HepG2 (cell line): Measurements from ENCODE around the gene THPO. TPM values are rescaled to one million over a fixed set of nuclear protein-coding genes. Genes with fewer than 3 reads are reported as not detected.

Experiments
- ATAC-seq: fragments of 200-7000 bp; cut with Tn5 transposase; 3 replicates; pipeline ENCODE4 v1.9.1; 2020; ENCODE audit warnings: mild to moderate bottlenecking, moderate library complexity
- BruUV-seq: library from RNA; stranded (reverse); fragments of 400-500 nt; replicated peaks from 2 replicates; lab custom pipeline; 2021; lab: Mats Ljungman, UMichigan
- CTCF ChIA-PET: fragments of 300-600 bp; formaldehyde crosslinking; extraction: SDS; loops from one replicate; lab custom pipeline; 2021; ENCODE audit warnings: low total read pairs, inconsistent platforms, low intra/inter-chr PET ratio; lab: Yijun Ruan, JAX
- POLR2A ChIA-PET: fragments of 350-600 bp; sonication (Branson Sonifier 250); formaldehyde crosslinking; loops from one replicate; lab custom pipeline; 2020; ENCODE audit warnings: antibody characterized with exemption, inconsistent platforms; lab: Yijun Ruan, JAX
- DNase-seq: peaks from one replicate; pipeline ENCODE4 v3.0.0-alpha.2; 2015; ENCODE audit warnings: low spot score
- FAIRE-seq: peaks from 3 replicates; lab custom pipeline; 2011; peaks lifted over from hg19 to GRCh38; lab: Jason Lieb, UNC
- H2AFZ ChIP-seq: one replicate; pipeline ENCODE4 v1.6.1; 2011; ENCODE audit warnings: low read length, inconsistent platforms
- H3K27ac ChIP-seq: fragments of 300-600 bp; 3 replicates; pipeline ENCODE4 v1.8.0; 2011; ENCODE audit warnings: mixed run types, mild to moderate bottlenecking, mixed read lengths, low read length, inconsistent platforms; ENCODE audit not compliant: insufficient read depth; ENCODE audit errors: extremely low read length
- H3K27me3 ChIP-seq, 2 experiments: fragments of 200-600 bp in 1 of 2; 2 replicates in 1 of 2; 3 replicates in 1 of 2; pipeline versions ENCODE4 v1.6.0 to v1.8.0; 2011; ENCODE audit warnings: low read length in 2 of 2, mild to moderate bottlenecking in 2 of 2, moderate library complexity in 2 of 2, inconsistent platforms in 1 of 2; ENCODE audit not compliant: insufficient read depth in 2 of 2, control insufficient read depth in 1 of 2
- H3K36me3 ChIP-seq, 2 experiments: fragments of 200-600 bp in 1 of 2; replicated peaks in 1 of 2; 2 replicates in 1 of 2; 3 replicates in 1 of 2; pipeline versions ENCODE4 v1.5.1 to v1.8.0; 2011; ENCODE audit warnings: low read length in 2 of 2, inconsistent platforms in 1 of 2; ENCODE audit not compliant: insufficient read depth in 2 of 2, control insufficient read depth in 1 of 2
- H3K4me1 ChIP-seq: 2 replicates; pipeline ENCODE4 v1.5.1; 2012; ENCODE audit warnings: low read length, inconsistent platforms; ENCODE audit not compliant: insufficient read depth
- H3K4me2 ChIP-seq: 2 replicates; pipeline ENCODE4 v1.6.0; 2011; ENCODE audit warnings: low read depth, low read length, inconsistent platforms
- H3K4me3 ChIP-seq, 3 experiments: fragments of 200-600 bp in 1 of 3; sonication (generic), shearing (Covaris generic) in 1 of 3; replicated peaks in 1 of 3; 2 replicates each; pipeline ENCODE4 v1.5.1; 2011 to 2016; ENCODE audit warnings: low read length in 3 of 3, inconsistent platforms in 2 of 3, low read depth in 2 of 3, mild to moderate bottlenecking in 2 of 3, control low read depth in 1 of 3, mixed read lengths in 1 of 3; ENCODE audit not compliant: insufficient read depth in 1 of 3
- H3K79me2 ChIP-seq: one replicate; pipeline ENCODE4 v1.6.1; 2011; ENCODE audit warnings: low read length, inconsistent platforms; ENCODE audit not compliant: insufficient read depth
- H3K9ac ChIP-seq: 2 replicates; pipeline ENCODE4 v1.6.0; 2011; ENCODE audit warnings: mild to moderate bottlenecking, low read depth, low read length, inconsistent platforms; ENCODE audit not compliant: insufficient read depth
- H3K9me3 ChIP-seq: 2 replicates; pipeline ENCODE4 v1.5.1; 2012; ENCODE audit warnings: mild to moderate bottlenecking, low read length
- H4K20me1 ChIP-seq: 2 replicates; pipeline ENCODE4 v1.6.0; 2011; ENCODE audit warnings: inconsistent platforms, mild to moderate bottlenecking, low read length, moderate library complexity; ENCODE audit not compliant: insufficient read depth
- ELF3 ChIP-seq: IDR thresholded peaks from 2 replicates; pipeline ENCODE4 v1.6.1; 2016; ENCODE audit warnings: missing genetic modification reagents, missing compliant biosample characterization
- JUNB ChIP-seq: sonication (generic); formaldehyde crosslinking; IDR thresholded peaks from 2 replicates; pipeline ENCODE4 v1.8.0; 2022; ENCODE audit warnings: missing genetic modification reagents, mild to moderate bottlenecking, borderline replicate concordance
- ONECUT2 ChIP-seq: sonication (generic); formaldehyde crosslinking; IDR thresholded peaks from 2 replicates; pipeline ENCODE4 v1.4.0; 2020; ENCODE audit warnings: missing genetic modification reagents
- WIZ ChIP-seq: sonication (generic); formaldehyde crosslinking; IDR thresholded peaks from 2 replicates; pipeline ENCODE4 v1.5.1; 2020; ENCODE audit warnings: mild to moderate bottlenecking, missing genetic modification reagents
- ZFP36L2 ChIP-seq: sonication (generic); formaldehyde crosslinking; IDR thresholded peaks from 2 replicates; pipeline ENCODE4 v1.4.0; 2020; ENCODE audit warnings: missing genetic modification reagents
- ZIK1 ChIP-seq: sonication (generic); formaldehyde crosslinking; IDR thresholded peaks from 2 replicates; pipeline ENCODE4 v1.5.0; 2020; ENCODE audit warnings: mild to moderate bottlenecking, low read depth, missing genetic modification reagents, borderline replicate concordance
- ZNF251 ChIP-seq: sonication (generic); formaldehyde crosslinking; IDR thresholded peaks from 2 replicates; pipeline ENCODE4 v1.9.0; 2021; ENCODE audit warnings: mild to moderate bottlenecking, missing genetic modification reagents
- ZNF546 ChIP-seq: sonication (generic); formaldehyde crosslinking; conservative IDR thresholded peaks from 2 replicates; pipeline ENCODE4 v1.8.1; 2023; ENCODE audit warnings: mild to moderate bottlenecking, missing genetic modification reagents
- WGBS: methylation state at CpG from one replicate; pipeline ENCODE4 v1.1.6; 2017; ENCODE audit warnings: low lambda C conversion rate; 5-methylcytosine and 5-hydroxymethylcytosine counted together
- in situ Hi-C: cut with HindIII; loops from 2 replicates; pipeline ENCODE4 v1.10.0; 2017; ENCODE audit warnings: low pct_unique_long_range_greater_than_20kb; ENCODE audit not compliant: extremely low pct_ligation_motif_present
- intact Hi-C: fragments of 100-400 bp; cut with micrococcal nuclease; formaldehyde crosslinking; loops from one replicate; pipeline ENCODE4 v1.10.0; 2022; ENCODE audit not compliant: unreplicated experiment
- polyA plus RNA-seq, 8 experiments: library from polyadenylated mRNA; depleted of rRNA in 3 of 8; stranded (reverse) in 7 of 8; unstranded in 1 of 8; fragments of >200 nt; fragmentation: Illumina TruSeq in 4 of 8; extraction: Trizol in 4 of 8; gene quantifications; 2 replicates each; pipeline versions ENCODE4 v1.2.1 to v1.2.3, GENCODE V29; 2011 to 2016; ENCODE audit warnings: low read depth in 4 of 8, missing spikeins in 1 of 8, mixed read lengths in 1 of 8; ENCODE audit not compliant: insufficient read depth in 1 of 8
- total RNA-seq, 5 experiments: library from RNA; depleted of rRNA; stranded (reverse); fragments of >200 nt; fragmentation: Illumina TruSeq; extraction: Trizol; gene quantifications; 2 replicates each; pipeline ENCODE4 v1.2.3, GENCODE V29; 2016; ENCODE audit warnings: low read depth in 1 of 5
- TF ChIP-seq, protein P1 (sequence below): sonication (generic); formaldehyde crosslinking; IDR thresholded peaks from 2 replicates; pipeline ENCODE4 v1.4.0; 2020; ENCODE audit warnings: mild to moderate bottlenecking, missing genetic modification reagents
- TF ChIP-seq, protein P2 (sequence below): sonication (generic); formaldehyde crosslinking; conservative IDR thresholded peaks from 2 replicates; pipeline ENCODE4 v1.4.0; 2020; ENCODE audit warnings: missing genetic modification reagents

THPO gene
- total and polyA plus RNA-seq, 2 of the 13 experiments (the other 11 are each of a cell fraction or from before 2014, with no cell fraction given): 2.8 to 4.8 TPM

DNA sequence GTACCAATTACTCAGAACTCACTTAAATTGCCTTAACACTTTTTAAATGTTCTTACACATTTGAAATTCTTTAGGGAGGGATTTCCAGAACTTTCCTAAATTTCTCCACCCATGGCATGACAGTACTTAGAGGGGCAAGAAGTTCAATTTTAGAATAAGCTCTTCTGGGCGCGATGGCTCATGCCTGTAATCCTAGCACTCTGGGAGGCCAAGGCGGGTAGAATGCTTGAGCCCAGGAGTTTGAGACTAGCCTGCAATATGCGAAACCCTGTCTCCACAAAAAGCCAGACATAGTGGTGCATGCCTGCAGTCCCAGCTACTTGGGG, 30.0 kb downstream of the THPO start:
- Histone ChIP-seq H3K9me3 (no peaks in the 10 kb centered on the region), H3K4me3 (no peak overlapping the region), H3K4me2 (no peak overlapping the region), H3K27ac (no peak overlapping the region), H4K20me1 (no peaks in the 10 kb centered on the region), H3K79me2 (no peaks in the 10 kb centered on the region), H3K4me1 (peaks cover 28% of the 10 kb centered on the region), H3K27me3 (no peaks in the 10 kb centered on the region), H3K9ac (no peak overlapping the region), H3K36me3 (peaks cover 7 to 17% of the 10 kb centered on the region in 2 experiments; a peak in 4 of 5 replicates), H2AFZ (no peak overlapping the region)
- ATAC-seq (no peak), FAIRE-seq (no peak), DNase-seq (no peak)
- intact Hi-C loops (no loop called here), in situ Hi-C loops (no loop called here)
- POLR2A ChIA-PET: no interaction called here
- no TSS peak for BruUV-seq
- CTCF ChIA-PET: no interaction called here
- 94% methylated on average over 4 of the region's 4 CpGs for WGBS
- TF ChIP-seq JUNB (CRISPR knock-in tag) (no peak), ZNF546 (CRISPR knock-in tag) (no peak), ZNF251 (CRISPR knock-in tag) (no peak), ONECUT2 (CRISPR knock-in tag) (no peak), ZFP36L2 (no peak), ELF3 (CRISPR knock-in tag) (no peak), ZIK1 (CRISPR knock-in tag) (no peak), WIZ (CRISPR knock-in tag) (no peak)
- TF ChIP-seq, protein P1, sequence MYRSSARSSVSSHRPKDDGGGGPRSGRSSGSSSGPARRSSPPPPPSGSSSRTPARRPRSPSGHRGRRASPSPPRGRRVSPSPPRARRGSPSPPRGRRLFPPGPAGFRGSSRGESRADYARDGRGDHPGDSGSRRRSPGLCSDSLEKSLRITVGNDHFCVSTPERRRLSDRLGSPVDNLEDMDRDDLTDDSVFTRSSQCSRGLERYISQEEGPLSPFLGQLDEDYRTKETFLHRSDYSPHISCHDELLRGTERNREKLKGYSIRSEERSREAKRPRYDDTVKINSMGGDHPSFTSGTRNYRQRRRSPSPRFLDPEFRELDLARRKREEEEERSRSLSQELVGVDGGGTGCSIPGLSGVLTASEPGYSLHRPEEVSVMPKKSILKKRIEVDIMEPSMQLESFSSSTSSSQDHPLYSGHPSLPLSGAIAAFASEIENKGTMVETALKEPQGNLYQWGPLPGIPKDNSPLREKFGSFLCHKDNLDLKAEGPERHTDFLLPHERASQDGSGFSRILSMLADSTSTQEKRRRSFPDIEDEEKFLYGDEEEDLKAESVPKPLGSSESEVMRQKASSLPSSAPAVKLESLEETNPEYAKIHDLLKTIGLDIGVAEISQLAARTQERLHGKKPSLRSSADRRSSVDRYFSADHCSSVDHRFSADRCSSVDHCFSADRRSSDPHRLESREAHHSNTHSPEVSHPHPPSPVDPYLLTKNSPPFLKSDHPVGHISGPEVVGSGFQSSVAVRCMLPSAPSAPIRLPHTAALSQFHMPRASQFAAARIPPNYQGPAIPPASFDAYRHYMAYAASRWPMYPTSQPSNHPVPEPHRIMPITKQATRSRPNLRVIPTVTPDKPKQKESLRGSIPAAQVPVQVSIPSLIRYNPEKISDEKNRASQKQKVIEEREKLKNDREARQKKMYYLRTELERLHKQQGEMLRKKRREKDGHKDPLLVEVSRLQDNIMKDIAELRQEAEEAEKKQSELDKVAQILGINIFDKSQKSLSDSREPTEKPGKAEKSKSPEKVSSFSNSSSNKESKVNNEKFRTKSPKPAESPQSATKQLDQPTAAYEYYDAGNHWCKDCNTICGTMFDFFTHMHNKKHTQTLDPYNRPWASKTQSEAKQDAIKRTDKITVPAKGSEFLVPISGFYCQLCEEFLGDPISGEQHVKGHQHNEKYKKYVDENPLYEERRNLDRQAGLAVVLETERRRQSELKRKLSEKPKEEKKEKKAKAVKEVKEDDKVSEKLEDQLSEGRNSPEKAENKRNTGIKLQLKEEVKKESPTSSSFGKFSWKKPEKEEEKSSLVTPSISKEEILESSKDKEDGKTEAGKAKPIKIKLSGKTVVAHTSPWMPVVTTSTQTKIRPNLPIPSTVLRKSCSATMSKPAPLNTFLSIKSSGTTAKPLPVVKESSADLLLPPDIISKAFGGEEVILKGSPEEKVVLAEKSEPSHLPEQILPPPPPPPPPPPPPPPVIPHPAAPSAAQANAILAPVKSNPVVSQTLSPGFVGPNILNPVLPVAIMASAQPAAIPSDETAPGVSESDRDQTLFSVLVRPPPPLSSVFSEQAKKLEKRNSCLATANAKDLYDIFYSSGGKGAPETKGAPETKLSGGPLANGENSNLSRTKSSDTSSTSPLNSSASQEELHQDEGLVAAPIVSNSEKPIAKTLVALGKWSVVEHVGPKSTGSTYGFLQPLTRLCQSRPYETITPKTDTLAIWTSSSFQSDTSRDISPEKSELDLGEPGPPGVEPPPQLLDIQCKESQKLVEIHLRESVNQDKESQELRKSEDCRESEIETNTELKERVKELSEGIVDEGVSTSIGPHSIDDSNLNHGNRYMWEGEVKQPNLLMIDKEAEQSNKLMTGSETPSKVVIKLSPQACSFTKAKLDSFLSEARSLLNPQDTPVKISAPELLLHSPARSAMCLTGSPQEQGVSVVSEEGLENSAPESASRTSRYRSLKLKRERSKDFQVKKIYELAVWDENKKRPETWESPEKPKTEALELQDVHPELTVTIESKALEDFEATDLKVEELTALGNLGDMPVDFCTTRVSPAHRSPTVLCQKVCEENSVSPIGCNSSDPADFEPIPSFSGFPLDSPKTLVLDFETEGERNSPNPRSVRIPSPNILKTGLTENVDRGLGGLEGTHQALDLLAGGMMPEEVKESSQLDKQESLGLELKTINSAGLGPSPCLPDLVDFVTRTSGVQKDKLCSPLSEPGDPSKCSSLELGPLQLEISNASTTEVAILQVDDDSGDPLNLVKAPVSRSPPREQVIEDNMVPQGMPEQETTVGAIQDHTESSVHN (CRISPR knock-in tag): no peak
- TF ChIP-seq, protein P2, sequence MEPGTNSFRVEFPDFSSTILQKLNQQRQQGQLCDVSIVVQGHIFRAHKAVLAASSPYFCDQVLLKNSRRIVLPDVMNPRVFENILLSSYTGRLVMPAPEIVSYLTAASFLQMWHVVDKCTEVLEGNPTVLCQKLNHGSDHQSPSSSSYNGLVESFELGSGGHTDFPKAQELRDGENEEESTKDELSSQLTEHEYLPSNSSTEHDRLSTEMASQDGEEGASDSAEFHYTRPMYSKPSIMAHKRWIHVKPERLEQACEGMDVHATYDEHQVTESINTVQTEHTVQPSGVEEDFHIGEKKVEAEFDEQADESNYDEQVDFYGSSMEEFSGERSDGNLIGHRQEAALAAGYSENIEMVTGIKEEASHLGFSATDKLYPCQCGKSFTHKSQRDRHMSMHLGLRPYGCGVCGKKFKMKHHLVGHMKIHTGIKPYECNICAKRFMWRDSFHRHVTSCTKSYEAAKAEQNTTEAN (CRISPR knock-in tag): no peak
